Stromal cell of bone marrow (primary cell): ENCODE data around the gene HNRNPAB.
"Not testable (repeated sequence)": the region's sequence is repeated elsewhere in the genome, so short reads cannot be mapped to it uniquely, and the experiment has no call there.

Experiments
- DNase-seq: peaks from one replicate; pipeline ENCODE4 v3.0.0-alpha.2; 2012; ENCODE audit warnings: low read depth

Gene HNRNPAB

DNA sequence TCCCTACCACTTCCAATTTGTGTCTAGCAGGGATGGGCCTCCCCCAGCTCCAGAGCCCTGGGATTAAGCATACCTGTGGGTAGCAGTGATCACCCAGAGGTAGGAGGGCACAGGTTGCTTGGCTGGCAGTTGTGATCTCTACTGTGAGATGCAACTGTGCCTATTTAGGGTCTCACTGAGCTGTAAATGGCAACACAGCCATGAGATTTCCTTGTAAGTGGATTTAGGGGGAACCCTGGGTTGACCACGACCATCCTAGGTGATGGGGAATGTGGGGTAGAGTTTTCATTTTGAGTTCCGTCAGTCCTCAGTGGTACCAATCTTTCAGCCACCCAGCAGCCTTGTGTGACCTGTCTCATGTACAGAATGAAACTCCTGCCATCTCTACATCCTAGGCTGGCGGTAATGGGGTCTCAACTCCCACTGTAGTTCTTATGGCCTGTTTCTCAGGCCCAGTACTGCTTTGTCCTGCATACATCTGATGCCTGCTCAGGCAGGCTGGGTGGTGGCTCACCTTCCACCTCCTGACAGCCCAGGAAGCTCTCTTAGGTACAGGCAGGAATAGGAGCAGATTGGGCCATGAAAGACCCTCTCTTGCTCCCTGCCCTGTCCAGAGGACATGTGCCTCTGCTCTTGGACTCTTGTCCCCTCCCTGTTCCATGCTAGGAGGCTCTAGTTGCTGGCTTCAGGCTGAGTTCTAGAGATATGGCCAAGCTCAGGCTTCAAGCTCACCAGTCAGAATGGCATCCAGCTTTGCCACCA lies 8.1 kb downstream of the HNRNPAB start:
- DNase-seq: no peak

DNA sequence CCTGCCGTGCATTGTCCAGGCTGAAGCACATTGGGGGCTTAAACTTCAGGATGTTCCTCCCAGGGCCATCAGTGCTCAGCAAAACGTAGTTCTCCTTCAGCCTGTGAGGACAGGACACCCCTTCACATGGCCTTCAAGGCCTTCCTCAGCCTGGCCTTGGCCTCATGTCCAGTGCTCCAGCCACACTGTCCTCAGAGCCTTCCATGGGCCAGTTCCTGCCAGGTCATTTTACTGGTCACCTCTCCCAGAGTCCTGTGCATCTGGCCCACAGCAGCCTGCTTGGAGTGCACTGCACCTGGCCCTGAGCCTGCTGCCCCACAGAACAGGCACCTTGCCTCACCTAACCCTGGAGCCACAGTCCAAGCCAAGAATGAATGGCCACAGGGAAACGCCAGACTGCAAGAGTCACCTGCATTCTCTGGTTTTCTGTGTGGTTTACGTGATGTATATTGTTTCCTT lies 8.7 kb downstream of the HNRNPAB start:
- DNase-seq: no peak

GRCh38 chr5:178213748-178214151 lies 9.4 kb downstream of the HNRNPAB start:
- no peak for DNase-seq

GRCh38 chr5:178214160-178214803 lies 9.9 kb downstream of the HNRNPAB start:
- no peak for DNase-seq

GRCh38 chr5:178215280-178216002 lies 11.1 kb downstream of the HNRNPAB start:
- no peak for DNase-seq

DNA sequence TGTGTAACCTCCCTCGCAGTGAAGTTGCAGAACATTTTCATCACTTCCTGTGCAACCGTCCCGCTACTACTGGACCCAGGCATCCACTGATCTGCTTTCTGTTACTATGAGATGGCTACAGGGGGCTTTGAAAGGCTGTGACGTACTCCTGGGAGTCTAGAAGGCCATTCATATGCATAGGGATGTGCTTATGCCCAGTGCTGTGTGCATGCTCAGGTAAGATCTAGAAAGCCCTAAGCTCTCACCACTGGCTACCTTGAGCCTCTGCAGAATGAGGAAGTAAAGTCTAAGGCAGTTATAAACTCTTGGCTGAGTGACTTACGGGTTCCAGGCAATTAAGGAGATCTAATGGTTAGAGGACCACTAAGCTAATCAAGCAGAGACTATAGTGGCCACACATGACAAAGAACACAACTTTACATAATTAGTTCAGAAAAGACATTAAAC lies 11.8 kb downstream of the HNRNPAB start:
- DNase-seq: no peak

DNA sequence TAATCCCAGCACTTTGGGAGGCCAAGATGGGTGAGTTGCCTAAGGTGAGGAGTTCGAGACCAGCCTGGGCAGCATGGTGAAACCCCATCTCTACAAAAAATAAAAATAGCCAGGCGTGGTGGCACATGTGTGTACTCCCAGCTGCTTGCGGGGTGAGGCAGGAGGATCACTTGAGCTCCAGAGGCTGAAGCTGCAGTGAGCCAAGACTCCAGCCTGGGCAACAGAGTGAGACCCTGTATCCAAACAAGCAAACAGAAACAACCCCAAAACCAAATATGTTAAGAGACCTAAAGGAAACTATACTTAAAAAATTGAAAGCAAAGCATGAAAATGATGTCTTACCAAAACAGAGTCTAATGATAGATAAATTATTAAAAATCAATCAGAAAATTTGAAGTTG lies 12.4 kb downstream of the HNRNPAB start:
- DNase-seq: no peak

DNA sequence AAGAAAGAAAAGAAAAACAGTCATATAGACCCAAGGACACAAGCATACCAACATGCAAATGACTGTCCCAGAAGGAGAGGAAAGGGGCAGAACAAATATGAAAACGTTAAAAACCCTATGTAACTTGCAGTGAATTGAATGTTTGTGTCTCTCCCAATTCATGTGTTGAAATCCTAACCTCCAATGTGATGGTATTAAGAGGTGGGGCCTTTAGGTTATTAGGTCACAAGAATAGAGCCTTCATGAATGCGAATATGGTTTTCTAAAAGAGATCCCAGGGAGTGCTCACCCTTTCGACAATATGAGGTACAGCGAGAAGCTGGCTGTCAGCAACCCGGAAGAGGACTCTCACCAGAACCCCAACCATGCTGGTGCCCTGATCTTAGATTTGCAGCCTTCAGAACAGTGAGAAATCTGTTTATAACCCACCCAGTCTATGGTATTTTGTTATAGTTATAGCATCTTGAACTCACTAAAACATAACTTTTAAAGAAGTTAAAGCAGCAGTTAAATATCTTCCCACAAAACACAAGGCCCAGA lies 14.0 kb downstream of the HNRNPAB start:
- DNase-seq: no peak

- DNase-seq: no peak
Observed at GRCh38 chr5:178218827-178219226, 14.5 kb downstream of the HNRNPAB start.

DNA sequence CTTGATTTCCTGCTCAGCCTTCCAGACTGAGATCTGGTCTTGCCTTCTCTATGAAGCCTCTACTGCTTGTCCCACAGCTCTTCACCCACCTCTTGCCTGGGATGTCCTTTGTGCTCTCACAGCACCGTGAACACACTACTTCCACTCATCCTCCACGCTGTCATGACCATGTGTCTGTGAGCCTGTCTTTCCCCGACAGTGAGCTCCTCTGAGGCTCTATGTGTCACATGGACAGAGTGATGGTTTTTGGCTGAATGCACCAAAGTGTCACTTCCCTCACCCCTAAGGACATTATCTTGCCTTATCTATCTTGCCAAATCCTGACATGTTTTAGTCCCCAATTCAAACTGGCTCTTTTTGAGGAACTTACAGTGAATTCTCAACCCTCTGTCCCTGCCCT lies 16.9 kb downstream of the HNRNPAB start:
- DNase-seq: no peak

DNA sequence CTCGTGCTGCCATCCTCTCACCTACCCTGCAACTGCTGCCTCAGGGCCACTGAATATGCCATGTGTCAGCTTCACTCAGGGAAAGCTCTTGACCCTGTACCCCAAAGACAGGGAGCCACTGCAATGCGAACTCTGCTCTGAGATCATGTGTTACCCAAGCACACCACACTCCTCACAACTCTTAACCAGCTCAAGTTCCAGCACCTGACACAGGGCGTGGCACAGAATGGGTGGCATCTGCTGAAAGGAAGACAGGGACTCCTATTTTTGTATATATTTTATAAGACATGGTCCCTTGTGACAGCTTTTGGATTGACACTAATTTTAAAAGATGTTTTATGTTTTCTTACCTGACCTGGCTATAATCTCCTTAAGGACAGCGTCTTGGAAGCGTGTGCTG lies 17.5 kb downstream of the HNRNPAB start:
- DNase-seq: no peak

- DNase-seq: no peak
Observed at GRCh38 chr5:178222292-178222691, 18.0 kb downstream of the HNRNPAB start.

- no peak for DNase-seq
Observed at GRCh38 chr5:178223196-178223773, 19.0 kb downstream of the HNRNPAB start.

DNA sequence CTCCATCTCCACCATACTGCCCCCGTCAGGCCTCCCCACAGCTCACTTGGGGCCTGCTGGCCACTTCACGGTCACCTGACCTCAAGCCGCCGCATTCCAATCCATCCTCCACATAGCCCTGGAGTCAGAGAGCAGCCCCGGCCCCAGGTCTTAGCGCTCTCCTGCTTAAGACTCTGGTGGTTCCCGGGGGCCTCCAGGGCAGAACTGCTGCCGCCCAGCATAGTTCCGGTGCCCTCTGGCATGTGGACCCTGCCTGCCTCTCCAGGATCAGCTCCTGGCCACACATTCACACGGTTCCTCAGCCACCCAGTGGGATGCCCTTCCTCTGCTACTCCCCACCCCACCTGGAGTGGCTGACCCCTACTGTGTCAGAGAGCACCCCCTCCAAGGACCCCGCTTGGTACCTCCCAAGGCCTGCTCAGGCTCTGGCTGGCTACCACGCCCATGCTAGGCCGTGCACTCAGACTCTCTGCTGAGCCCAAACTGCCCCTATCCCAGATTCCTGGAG lies 19.5 kb downstream of the HNRNPAB start:
- no peak for DNase-seq

DNA sequence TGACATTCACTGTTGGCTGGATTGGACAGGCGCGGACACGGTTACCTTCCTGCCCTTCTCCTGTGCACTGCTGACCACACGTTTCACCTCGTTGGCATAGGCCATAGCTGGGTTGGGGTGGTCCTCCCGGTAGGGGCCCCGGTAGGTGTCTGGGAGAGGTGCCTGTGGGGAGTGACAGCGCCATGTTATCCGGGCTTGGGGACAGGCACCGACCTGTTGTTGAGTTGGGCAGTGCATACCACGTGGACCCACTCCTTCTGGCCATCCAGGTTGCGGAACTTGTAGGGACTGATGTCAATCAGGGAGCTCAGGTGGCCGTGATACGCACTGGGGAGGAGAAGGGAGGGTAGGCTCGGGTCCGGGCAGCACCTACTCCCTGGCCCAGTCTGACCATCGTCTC lies 20.1 kb downstream of the HNRNPAB start:
- DNase-seq: no peak

DNA sequence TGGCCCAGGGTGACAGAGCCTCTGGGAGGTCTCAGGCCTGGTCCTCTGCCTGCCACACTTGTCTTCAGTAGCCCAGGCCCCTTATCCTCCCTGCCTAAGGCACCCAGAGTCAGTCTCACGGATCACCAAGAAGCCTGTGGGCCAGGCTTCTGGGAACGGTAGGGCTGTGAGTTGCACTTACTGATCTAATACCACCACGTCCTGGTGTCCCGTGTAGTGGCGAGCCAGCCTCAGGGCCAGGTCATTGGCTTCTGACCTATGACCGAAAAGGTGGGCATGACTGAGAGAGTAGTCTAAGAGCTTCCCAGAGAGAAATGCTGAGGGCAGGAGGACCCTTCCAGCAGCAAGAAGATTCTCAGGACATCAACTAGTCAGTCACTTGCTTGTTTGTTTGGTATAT lies 20.8 kb downstream of the HNRNPAB start:
- no peak for DNase-seq

- no peak for DNase-seq
Observed at GRCh38 chr5:178227138-178227659, 22.9 kb downstream of the HNRNPAB start.

GRCh38 chr5:178227929-178228328 lies 23.6 kb downstream of the HNRNPAB start:
- DNase-seq: no peak

GRCh38 chr5:178228609-178229008 lies 24.3 kb downstream of the HNRNPAB start:
- no peak for DNase-seq

GRCh38 chr5:178229111-178229510 lies 24.8 kb downstream of the HNRNPAB start:
- DNase-seq: not testable (repeated sequence)

GRCh38 chr5:178229861-178230260 lies 25.5 kb downstream of the HNRNPAB start:
- DNase-seq: no peak
